Medulla oblongata (tissue), 1 donor: Measurements from ENCODE around the gene ALDH16A1.
"Not testable (repeated sequence)": the region's sequence is repeated elsewhere in the genome, so short reads cannot be mapped to it uniquely, and the experiment has no call there.

ENCODE experiments used
- DNase-seq: peaks from one replicate; pipeline ENCODE4 v3.0.0-alpha.2; 2015; ENCODE audit errors: extremely low spot score

ALDH16A1 gene

DNA sequence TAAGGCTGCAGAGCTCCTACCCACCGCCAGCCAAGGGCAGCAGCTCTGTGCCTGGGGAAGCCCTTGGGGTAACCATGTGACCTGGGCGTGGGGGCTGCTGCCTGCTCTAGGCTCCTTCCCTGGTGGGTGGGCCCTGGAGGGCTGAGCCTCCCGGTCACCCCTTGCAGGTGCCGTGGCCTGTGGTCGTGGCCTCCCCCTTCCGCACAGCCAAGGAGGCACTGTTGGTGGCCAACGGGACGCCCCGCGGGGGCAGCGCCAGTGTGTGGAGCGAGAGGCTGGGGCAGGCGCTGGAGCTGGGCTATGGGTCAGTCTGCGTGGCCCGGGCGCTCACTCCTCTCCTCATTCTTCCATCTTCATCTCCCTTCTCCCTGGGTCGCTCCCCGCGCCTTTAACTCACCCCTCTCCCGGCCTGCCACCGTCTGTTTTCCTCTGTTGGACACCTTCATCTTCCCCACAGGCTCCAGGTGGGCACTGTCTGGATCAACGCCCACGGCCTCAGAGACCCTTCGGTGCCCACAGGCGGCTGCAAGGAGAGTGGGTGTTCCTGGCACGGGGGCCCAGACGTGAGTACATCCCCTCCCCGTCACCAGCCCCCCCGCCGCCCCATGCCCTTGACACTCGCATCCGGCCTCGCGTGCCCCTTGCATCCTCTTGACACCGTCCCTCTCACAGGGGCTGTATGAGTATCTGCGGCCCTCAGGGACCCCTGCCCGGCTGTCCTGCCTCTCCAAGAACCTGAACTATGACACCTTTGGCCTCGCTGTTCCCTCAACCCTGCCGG, 11.1 kb downstream of the ALDH16A1 start:
- DNase-seq = no peak

DNA sequence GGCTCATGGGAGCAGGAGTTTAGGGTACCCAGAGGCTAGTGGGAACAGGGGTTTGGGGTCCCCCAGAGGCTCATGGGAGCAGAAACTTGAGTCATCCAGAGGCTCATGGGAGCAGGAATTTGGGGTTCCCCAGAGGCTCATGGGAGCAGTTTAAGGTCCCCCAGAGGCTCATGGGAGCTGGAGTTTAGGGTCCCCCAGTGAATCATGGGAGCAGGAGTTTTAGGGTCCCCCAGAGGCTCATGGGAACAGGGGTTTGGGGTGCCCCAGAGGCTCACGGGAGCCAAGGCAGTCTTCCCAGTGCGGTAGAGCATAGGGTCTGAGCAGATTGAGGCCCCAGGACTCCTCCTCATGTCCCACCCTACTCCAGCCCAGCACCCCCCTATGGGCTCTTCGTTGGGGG, 12.3 kb downstream of the ALDH16A1 start:
- DNase-seq = no peak

DNA sequence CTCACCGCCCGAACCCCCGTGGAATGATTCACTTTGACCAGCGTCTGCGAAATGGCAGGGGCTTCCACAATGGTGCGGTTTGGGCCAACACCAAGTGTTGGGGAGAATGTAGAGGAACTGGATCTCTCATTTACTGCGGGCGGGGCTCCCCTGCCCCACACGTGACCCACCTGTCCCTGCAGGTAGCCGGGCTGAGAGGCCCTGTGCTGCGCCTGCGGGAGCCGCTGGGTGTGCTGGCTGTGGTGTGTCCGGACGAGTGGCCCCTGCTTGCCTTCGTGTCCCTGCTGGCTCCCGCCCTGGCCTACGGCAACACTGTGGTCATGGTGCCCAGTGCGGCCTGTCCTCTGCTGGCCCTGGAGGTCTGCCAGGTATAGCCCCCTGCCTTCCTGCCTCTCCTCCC, 15.2 kb downstream of the ALDH16A1 start:
- no peak for DNase-seq

DNA sequence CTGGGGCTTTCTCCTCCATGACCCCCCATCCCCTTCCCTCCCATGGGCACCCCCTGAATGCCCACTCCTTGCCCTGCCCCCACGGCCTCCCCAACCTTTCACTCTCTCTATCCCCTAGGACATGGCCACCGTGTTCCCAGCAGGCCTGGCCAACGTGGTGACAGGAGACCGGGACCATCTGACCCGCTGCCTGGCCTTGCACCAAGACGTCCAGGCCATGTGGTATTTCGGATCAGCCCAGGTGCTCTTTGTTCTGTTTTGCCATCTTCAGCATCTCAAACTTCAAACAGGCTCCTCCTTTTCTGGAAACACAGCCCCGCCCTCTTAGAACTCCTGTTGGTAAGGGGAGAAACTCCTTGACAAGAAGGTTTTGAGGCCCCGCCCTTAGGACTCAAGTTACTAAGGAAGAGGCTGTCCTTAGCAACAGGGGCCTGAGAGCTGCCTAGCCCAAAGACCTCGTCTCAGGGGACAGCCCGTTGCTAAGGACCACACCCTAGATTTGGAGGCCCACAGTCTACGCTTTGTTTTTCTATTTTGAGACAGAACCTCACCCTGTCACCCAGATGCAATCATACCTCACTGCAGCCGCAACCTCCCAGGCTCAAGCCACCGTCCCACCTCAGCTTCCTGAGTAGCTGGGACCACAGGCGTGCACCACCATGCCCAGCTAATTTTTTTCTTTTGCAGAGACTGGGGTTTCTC, 15.9 kb downstream of the ALDH16A1 start:
- DNase-seq = no peak

DNA sequence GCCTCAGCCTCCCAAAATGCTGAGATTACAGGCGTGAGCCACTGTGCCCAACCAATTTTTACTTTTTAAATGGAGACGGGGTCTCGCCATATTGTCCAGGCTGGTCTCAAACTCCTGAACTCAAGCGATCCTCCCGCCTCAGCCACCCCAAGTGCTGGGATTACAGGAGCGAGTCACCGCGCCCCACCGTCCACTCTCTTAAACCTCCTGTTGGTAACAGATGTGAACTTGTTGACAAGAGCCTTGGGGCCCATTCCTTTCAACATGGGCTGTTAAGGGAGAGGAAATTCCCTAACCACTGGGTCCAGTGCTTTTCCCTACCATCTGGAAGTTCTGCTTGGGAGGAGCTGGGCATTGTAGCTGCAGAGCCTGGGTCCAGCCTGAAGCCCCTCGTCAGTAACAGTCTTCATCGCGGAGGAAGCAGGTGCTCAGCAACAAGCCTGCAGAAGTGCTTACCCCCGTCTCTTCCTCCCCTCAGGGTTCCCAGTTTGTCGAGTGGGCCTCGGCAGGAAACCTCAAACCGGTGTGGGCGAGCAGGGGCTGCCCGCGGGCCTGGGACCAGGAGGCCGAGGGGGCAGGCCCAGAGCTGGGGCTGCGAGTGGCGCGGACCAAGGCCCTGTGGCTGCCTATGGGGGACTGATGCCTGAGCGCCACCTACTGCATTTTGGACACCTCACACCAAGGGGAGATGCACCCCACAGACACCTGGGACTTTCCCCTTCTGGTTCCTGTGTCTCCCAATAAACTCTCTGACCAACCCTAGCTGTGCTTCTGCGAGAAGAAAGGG, 17.0 kb downstream of the ALDH16A1 start:
- no peak for DNase-seq

DNA sequence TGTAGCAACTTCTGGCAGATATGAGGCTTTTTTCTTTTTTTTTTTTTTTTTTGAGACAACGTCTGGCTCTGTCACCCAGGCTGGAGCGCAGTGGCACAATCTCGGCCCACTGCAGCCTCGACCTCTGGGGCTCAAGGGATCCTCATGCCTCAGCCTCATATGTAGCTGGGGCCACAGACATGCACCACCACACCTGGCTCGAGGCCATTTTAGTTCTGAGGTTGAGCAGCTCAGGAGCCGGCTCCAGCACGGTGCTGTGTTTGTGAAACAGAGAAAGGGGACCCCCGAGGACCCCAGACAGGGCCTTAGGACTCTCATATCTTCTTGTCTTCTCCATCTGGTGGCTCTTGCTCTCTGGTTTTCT, 17.6 kb downstream of the ALDH16A1 start:
- no peak for DNase-seq

DNA sequence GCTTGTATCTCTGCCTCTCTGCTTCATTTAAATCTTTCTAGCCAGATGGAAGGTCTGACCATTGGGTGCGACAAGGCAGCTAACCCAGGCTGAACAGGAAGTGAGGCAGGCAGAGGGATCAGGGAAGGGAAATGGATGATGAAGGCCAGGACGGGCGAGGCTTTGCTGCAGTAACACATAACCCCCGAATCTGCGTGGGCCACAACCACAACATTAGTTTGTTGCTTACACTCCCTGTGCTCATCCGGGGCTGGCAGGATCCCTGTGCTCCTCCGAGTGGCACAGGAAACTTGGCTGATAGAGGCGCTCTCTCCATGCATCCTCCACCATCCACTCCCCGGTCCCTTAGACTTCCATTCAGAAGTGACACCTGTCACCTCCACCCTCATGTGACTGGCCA, 19.9 kb downstream of the ALDH16A1 start:
- DNase-seq = no peak

DNA sequence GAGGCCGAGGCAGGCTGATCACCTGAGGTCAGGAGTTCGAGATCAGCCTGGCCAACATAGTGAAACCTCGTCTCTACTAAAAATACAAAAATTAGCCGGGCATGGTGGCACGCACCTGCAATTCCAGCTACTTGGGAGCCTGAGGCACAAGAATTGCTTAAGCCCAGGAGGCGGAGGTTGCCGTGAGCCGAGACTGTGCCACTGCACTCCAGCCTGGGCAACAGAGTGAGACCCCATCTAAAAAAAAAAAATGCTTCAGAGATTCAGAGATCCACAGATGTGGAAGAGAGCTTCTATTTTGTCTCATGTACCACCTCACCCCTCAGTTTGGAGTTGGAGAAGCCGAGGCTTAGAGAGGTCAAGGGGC, 20.5 kb downstream of the ALDH16A1 start:
- DNase-seq = not testable (repeated sequence)

DNA sequence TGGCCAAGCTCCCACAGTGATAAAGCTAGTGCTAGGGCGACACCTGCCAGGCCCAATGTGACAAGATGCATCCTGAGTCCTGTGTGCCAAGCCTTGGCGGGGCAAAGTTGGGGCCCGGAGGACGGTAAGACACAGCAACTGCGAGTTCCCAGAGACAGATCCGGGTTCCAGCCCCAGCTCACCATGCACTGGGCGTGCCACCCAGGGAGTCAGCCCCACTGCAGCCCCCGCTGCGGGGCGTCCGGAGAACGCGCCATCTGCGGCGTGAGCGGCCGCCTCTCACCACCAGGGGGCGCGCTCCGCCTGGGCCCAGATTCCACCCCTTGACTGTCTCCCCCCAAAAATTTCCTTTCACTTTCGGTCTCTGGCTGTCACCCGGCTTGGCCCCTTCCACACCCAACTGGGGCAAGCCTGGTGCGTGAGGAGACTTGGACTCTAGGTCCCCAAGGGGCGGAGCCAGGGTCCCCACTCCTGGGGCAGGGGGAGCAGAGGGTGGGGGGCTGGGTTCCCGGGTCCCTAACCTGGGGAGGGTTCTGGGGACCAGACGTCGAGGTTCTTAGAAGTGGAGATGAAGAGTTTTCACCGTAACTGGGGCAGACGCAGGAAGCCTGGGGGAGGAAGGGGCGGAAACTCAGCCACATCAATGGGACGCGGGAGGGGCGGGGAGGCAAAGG, 21.0 kb downstream of the ALDH16A1 start, which contains the start of gene FLT3LG:
TSS of gene FLT3LG (plus strand) at position 348 of the 674 bp plus-strand sequence. CDS start 425 bp downstream, outside the sequence.
- DNase-seq = peak; percentile 87

DNA sequence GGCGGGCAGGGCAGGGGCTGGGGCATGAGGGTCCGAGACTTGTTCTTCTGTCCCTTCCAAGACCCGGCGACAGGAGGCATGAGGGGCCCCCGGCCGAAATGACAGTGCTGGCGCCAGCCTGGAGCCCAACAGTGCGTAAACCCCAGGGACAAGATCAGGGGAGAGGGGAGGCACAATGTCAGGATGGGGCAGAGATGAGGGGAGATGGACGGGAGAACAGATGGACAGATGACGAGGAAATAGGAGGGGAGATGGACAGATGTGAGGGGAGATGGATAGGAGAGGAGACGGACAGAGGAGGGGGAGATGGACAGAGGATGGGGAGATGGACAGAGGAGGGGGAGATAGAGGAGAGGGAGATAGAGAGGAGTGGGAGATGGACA, 21.5 kb downstream of the ALDH16A1 start:
- DNase-seq = no peak

DNA sequence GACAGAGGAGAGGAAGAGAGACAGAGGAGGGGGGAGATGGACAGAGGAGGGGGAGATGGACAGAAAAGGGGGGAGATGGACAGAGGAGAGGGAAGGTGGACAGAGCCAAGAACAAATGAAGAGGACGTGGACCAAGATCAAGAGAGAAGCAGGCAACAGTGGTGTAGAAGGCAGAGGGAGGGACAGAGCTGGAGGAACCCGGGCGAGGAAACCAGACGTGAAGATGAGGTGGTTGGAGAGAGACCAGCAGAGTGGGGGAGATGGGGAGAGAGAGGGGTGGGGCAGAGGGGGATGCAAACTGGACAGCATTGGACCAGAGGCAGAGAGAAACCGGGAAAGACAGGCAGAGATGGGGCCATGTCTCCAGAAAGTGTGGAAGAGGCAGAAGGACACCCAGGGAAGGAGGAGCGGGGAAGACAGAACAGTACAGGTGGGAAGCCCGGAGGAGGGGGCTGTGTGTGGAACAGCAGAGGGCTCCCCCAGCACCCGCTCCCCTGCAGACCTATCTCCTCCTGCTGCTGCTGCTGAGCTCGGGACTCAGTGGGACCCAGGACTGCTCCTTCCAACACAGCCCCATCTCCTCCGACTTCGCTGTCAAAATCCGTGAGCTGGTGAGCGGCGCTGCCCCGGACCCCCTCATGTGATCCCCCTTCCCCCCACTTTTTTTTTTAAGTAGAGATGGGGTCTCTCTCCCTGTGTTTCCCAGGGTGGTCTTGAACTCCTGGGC, 22.3 kb downstream of the ALDH16A1 start:
- DNase-seq = no peak

DNA sequence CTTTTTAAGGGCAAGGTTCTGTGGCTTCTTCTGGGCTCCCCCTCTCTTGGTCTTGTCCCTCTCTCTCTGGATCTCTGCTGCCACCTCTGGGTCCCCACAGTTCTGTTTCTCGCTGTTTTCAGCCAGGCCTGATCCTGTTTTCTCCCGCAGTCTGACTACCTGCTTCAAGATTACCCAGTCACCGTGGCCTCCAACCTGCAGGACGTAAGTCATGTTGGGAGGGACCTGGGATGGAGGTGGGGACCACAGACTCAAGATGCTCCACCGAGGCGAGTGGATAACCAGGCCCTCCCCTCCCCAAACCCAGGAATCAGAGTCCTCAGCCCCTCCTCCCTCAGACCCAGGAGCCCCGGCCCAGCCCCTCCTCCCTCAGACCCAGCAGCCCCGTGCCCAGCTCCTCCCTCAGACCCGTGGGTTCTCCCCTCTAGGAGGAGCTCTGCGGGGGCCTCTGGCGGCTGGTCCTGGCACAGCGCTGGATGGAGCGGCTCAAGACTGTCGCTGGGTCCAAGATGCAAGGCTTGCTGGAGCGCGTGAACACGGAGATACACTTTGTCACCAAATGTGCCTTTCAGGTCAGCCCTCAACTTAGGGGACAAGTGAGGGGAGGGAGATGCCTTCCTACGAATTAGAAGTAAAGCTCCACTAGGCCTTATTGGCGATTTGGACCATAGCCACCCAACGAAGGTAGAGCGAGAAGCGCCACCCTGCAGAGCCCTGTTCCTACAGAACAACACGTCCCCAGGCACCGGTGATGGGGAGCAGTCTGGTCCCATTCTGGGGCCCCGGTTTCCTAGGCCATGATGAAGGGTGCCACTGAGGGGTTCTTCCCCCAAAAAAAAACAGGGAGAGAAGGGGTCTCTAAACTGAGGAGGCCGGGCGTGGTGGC, 23.2 kb downstream of the ALDH16A1 start:
- peak; percentile 25 for DNase-seq

DNA sequence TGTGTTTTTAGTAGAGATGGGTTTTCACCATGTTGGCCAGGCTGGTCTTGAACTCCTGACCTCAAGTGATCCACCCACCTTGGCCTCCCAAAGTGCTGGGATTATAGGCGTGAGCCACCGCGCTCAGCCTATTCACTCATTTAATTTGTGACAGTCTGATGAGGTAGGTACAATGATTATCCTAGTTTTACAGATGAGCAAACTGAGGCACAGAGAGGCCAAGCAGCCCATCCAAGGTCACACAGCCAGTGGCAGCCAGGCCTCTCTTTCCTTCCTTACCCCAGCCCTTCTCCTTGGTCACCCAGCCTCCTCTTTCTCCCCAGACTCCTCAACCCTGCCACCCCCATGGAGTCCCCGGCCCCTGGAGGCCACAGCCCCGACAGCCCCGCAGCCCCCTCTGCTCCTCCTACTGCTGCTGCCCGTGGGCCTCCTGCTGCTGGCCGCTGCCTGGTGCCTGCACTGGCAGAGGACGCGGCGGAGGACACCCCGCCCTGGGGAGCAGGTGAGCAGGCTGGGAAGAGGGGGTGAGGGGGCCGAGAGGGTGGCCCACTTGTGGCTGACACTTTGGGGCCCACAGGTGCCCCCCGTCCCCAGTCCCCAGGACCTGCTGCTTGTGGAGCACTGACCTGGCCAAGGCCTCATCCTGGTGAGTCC, 27.1 kb downstream of the ALDH16A1 start:
- DNase-seq = no peak

DNA sequence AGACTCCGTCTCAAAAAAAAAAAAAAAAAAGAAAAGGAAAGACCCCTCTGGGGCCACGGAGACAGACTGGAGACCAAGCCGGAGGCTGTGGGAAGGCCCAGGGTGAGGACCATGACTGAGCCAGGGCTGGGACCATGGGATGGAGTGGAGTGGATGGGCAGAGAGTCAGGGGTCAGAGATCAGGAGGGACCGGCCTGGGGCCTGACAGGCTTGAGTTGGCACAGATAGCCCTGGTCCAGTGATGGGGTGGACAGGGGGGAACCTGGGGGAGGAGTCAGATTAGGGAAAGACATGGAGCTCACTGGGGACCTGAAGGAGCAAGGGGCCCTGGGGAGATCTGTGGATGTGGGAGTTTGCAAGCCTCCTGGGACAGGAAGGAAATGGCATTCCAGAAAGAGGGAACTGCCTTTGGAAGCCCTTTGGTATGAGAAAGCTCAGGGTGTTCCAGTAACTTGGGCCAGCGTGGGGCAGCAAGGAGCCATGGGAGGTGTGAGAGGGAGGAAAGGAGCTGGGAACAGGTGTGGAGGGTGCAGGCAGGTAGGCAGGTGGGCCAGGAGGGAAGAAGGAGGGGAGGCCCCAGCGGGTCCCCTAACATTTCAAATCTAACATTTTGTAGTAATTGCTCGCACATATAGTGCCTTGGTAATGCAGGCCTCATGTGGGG, 28.1 kb downstream of the ALDH16A1 start:
- DNase-seq = no peak

DNA sequence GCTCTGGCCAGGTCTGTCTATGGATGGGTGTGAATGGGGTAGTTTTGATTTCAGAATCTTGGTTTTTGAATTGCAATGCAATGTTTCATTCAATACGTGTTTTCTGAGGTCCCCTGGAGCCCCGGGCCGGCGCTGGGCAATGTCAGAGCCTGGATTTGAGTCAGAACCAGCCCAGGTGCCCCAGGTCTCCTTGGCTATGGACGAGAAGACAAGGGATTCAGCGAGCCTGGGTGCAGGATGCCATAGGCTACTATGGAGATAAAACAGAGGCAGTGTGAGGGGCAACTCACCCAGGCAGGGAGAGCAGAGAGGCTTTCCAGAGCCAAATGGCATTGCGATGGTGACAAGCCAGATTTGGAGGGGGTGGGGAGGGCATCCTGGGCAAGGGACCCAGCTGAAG, 33.2 kb downstream of the ALDH16A1 start:
- DNase-seq = no peak

DNA sequence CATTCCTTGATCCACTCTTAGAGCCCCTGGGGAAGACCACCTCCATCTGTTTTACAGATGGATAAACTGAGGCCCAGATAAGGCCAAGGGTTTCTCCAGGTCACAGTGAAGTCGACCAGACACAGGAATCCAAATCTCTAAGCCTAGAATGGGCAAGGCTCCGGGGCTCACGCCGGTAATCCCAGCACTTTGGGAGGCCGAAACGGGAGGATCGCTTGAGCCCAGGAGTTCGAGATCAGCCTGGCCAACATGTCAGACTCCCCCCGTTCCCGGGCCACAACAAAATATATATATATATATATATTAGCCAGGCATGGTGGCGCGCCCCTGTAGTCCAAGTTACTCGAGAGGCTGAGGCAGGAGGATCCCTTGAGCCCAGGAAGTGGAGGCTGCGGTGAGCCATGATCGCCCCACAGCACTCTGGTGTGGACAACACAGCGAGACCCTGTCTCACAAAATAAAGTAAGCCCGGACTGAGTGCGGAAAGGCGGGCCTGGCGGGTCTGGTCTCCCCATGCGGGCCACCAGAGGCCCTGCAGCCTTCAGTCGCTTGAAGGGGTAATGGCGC, 33.8 kb downstream of the ALDH16A1 start:
- DNase-seq = no peak

DNA sequence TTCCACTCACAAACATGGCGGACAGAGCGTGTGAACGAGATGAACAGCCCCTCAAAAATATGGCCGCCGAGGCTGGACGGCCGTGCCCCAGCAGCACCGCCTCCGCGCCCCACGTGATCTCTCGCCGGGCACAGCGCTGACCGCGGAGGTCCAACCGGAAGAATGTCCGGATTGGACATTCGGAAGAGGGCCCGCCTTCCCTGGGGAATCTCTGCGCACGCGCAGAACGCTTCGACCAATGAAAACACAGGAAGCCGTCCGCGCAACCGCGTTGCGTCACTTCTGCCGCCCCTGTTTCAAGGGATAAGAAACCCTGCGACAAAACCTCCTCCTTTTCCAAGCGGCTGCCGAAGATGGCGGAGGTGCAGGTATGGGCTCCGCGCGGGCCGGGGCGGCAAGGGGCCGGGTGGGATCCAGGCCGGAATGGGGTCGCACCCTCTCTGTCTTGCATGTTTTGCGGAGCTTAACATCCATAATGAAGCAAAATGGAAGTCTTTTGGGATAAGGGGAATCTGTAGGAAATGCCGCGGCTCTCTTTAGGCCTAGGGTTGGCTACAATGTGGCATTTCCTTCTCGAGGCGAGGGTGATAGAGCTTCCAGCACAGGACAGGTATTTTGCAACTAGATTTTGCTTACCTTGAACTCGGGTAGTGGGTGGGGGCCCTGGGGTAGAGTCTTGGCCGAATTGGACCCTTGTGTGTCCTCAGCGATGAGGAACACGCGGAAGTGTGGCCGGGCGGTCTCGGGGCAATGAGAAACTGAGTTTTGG, 34.4 kb downstream of the ALDH16A1 start, which contains the start of gene RPL13A:
TSS of gene RPL13A (plus strand) at position 332 of the 769 bp plus-strand sequence. CDS start at position 354, 22 bp downstream.
- peak; percentile 99 for DNase-seq
